ENCODE results near the gene CCT8.
"Not testable (repeated sequence)": the region's sequence is repeated elsewhere in the genome, so short reads cannot be mapped to it uniquely, and the experiment has no call there.

CCT8 gene

DNA sequence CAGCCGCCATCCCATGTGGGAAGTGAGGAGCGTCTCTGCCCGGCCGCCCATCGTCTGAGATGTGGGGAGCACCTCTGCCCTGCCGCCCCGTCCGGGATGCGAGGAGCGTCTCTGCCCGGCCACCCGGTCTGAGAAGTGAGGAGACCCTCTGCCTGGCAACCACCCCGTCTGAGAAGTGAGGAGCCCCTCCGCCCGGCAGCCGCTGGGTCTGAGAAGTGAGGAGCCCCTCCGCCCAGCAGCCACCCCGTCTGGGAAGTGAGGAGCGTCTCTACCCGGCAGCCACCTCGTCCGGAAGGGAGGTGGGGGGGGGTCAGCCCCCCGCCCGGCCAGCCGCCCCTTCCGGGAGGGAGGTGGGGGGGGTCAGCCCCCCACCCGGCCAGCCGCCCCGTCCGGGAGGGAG is 62.2 kb downstream of the CCT8 start:
- DNase-seq: not testable (repeated sequence)

DNA sequence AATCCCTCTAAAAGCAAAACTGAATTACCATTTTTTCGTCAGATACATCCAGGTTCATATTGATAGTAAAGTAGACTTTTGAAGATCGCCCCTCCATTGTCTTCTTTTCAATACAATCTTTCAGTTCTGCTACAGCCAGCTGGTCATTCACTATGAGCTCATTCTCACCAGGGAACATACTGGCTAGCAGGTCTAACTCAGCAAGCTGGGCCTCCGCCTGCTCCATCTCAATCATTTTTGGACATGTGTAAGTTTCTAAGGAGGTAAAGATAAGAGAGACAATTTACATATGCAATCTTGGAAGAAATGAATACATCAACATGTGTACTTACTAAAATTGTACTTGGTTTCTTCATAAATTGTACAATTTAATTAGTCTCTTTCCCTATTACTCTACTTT is 65.1 kb downstream of the CCT8 start:
- DNase-seq: no peak

DNA sequence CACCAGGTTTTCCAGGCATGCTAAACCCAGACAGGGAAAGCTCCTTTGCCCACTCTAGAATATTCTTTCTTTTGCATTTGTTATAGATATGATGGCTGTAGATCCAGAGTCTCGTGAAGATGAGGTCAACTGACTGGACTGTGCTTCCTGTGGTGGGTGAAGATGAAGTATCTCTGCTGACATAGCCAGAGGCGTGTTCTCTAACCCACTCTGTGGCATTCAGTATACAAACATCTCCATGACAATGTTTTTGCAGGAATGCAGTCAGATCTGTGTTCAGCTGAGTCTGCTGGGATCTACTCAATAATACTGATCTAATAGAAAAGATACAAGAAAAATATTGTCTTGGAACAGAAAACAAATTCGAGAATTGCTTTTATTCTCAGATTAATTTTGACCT is 65.6 kb downstream of the CCT8 start:
- DNase-seq: no peak

DNA sequence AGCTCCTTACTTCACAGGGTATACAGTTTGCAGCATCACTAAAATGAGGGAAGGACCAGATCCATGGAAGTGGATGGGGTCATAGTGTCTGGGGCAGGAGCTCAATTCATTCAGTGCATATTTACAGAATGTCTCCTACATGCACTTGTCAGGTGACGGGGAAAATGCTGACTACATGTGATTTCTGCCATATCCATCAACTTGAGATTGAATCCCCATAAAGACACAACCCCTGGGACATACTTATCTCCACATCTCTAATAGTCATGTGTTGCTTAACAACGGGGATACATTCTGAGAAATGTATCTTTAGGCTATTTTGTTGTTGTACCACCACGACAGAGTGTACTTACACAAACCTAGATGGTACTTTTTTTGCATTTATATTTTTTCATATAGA is 66.3 kb downstream of the CCT8 start:
- DNase-seq: no peak

Measured in GOT3 (cell line).